Measurements from ENCODE around the gene GRAMD4. TPM values are rescaled to one million over a fixed set of nuclear protein-coding genes. Genes with fewer than 3 reads are reported as not detected.
A peak's percentile ranks its signal among the peaks of the same experiment; 100 is the strongest.
"Not testable (repeated sequence)": the region's sequence is repeated elsewhere in the genome, so short reads cannot be mapped to it uniquely, and the experiment has no call there.

Gene GRAMD4
- total RNA-seq, 1 donor from 2014 or later: 16.8 TPM

GRCh38 chr22:46646531-46647215 lies 26.5 kb downstream of the GRAMD4 start:
- Histone ChIP-seq H3K36me3 (ENCODE audit: control insufficient read depth, insufficient read depth, low read length) (no peaks in the 10 kb centered on the region), H3K4me3 (ENCODE audit: low read depth, low read length) (no peak overlapping the region), H3K27me3 (ENCODE audit: control insufficient read depth, insufficient read depth, low read length) (no peaks in the 10 kb centered on the region)
- FAIRE-seq: no peak
- TF ChIP-seq CTCF (IDR thresholded peaks at IDR 0.05; ENCODE audit: insufficient read depth, low read length, severe bottlenecking): no peak
- no peak for DNase-seq (ENCODE audit: low read depth)

GRCh38 chr22:46648225-46648820 lies 28.1 kb downstream of the GRAMD4 start:
- H3K27me3 ChIP-seq (ENCODE audit: control insufficient read depth, insufficient read depth, low read length); H3K36me3 ChIP-seq (ENCODE audit: control insufficient read depth, insufficient read depth, low read length); FAIRE-seq; H3K4me3 ChIP-seq (ENCODE audit: low read depth, low read length); DNase-seq (ENCODE audit: low read depth): not testable (repeated sequence)

GRCh38 chr22:46649141-46650077 lies 29.2 kb downstream of the GRAMD4 start:
- peak; percentile 18 for FAIRE-seq
- no peak for TF ChIP-seq CTCF (IDR thresholded peaks at IDR 0.05; ENCODE audit: insufficient read depth, low read length, severe bottlenecking)
- no peaks in the 10 kb centered on the region for H3K27me3 ChIP-seq (ENCODE audit: control insufficient read depth, insufficient read depth, low read length)
- DNase-seq (ENCODE audit: low read depth): peak; percentile 40
- H3K36me3 ChIP-seq (ENCODE audit: control insufficient read depth, insufficient read depth, low read length): no peaks in the 10 kb centered on the region
- H3K4me3 ChIP-seq (ENCODE audit: low read depth, low read length): no peak overlapping the region

- no peak for TF ChIP-seq CTCF (IDR thresholded peaks at IDR 0.05; ENCODE audit: insufficient read depth, low read length, severe bottlenecking)
- FAIRE-seq: no peak
These were observed 30.1 kb downstream of the GRAMD4 start for GRCh38 chr22:46650078-46650810.

GRCh38 chr22:46651316-46651715 lies 31.1 kb downstream of the GRAMD4 start:
- H3K27me3 ChIP-seq (ENCODE audit: control insufficient read depth, insufficient read depth, low read length): peaks cover 2% of the 10 kb centered on the region
- DNase-seq (ENCODE audit: low read depth): no peak
- H3K4me3 ChIP-seq (ENCODE audit: low read depth, low read length): no peak overlapping the region
- no peak for TF ChIP-seq CTCF (IDR thresholded peaks at IDR 0.05; ENCODE audit: insufficient read depth, low read length, severe bottlenecking)
- H3K36me3 ChIP-seq (ENCODE audit: control insufficient read depth, insufficient read depth, low read length): no peaks in the 10 kb centered on the region
- no peak for FAIRE-seq

More at GRCh38 chr22:46650078-46650810, 30.1 kb downstream of the GRAMD4 start:
- Histone ChIP-seq H3K4me3 (ENCODE audit: low read depth, low read length) (no peak overlapping the region), H3K27me3 (ENCODE audit: control insufficient read depth, insufficient read depth, low read length) (no peaks in the 10 kb centered on the region), H3K36me3 (ENCODE audit: control insufficient read depth, insufficient read depth, low read length) (no peaks in the 10 kb centered on the region)
- DNase-seq (ENCODE audit: low read depth): no peak

All from bronchial epithelial cell (primary cell).